ENCODE data around the gene MAP3K6.

DNA sequence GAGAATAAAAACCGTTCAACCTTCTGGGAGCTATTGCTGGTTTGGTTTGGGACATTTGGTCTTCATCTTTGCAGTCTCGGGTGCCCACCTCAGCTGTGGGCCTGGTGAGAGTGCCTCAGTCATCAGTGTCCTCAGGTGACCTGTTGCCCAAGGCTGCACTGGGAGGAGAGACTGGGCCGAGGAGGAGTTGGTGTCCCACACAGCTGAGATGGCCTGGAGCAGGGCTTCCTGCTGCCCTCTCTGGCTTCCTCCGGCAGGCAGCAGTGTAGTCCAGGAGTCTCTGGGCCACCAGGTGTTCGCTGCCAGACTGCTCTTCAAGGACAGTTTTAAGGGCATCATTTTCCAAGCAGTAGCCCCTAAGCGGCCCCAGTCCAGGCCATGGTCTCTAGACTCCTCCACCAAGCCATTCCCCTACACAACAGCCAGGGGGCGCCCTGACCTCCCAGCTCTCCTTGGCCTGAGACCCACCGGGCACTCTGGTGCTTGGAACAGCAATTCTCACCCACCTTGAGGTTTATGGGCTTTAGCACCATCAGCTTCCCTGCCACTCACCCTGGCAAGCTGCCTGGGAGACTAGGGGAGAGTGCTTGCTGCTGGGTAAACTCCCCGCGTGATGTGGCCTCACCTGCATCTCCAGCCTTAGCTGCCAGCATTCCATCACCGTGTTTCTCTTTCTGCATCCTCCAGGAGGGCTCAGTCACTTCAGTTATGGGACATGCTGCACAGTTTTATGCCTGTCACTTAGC lies 34.1 kb downstream of the MAP3K6 start:
- TF ChIP-seq, protein P1, sequence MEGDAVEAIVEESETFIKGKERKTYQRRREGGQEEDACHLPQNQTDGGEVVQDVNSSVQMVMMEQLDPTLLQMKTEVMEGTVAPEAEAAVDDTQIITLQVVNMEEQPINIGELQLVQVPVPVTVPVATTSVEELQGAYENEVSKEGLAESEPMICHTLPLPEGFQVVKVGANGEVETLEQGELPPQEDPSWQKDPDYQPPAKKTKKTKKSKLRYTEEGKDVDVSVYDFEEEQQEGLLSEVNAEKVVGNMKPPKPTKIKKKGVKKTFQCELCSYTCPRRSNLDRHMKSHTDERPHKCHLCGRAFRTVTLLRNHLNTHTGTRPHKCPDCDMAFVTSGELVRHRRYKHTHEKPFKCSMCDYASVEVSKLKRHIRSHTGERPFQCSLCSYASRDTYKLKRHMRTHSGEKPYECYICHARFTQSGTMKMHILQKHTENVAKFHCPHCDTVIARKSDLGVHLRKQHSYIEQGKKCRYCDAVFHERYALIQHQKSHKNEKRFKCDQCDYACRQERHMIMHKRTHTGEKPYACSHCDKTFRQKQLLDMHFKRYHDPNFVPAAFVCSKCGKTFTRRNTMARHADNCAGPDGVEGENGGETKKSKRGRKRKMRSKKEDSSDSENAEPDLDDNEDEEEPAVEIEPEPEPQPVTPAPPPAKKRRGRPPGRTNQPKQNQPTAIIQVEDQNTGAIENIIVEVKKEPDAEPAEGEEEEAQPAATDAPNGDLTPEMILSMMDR (IDR thresholded peaks at IDR 0.05): peak; percentile 76 to 86 (median 83)
- no peak for TF ChIP-seq POLR2A (IDR thresholded peaks at IDR 0.05)

Data from esophagus squamous epithelium (tissue), 4 donors.